Activated CD4-positive, alpha-beta memory T cell treated with anti-CD3 and anti-CD28 coated beads for 36 hours (primary cell): ENCODE measurements around the gene WWC1. TPM values are rescaled to one million over a fixed set of nuclear protein-coding genes. Genes with fewer than 3 reads are reported as not detected.

ENCODE experiments used
- CTCF ChIA-PET: fragments of 350-600 bp; sonication (Branson Sonifier 250); formaldehyde crosslinking; loops from one replicate; lab custom pipeline; 2021; ENCODE audit warnings: antibody characterized with exemption, inconsistent platforms; lab: Charles Lee
- POLR2A ChIA-PET: fragments of 350-600 bp; sonication (Branson Sonifier 250); formaldehyde crosslinking; loops from one replicate; lab custom pipeline; 2021; ENCODE audit warnings: antibody characterized with exemption; lab: Charles Lee
- DNase-seq: peaks from one replicate; pipeline ENCODE4 v3.0.0-alpha.2; 2020
- H3K27ac Mint-ChIP-seq: one replicate; pipeline ENCODE4 v1.8.0; 2021; ENCODE audit warnings: mixed read lengths
- H3K27me3 Mint-ChIP-seq: one replicate; pipeline ENCODE4 v1.8.0; 2021; ENCODE audit warnings: mixed read lengths
- H3K36me3 Mint-ChIP-seq: one replicate; pipeline ENCODE4 v1.8.0; 2021; ENCODE audit warnings: mixed read lengths
- H3K4me1 Mint-ChIP-seq: one replicate; pipeline ENCODE4 v1.8.0; 2021; ENCODE audit warnings: low read depth, mixed read lengths
- H3K4me3 Mint-ChIP-seq: one replicate; pipeline ENCODE4 v1.8.0; 2021; ENCODE audit warnings: mild to moderate bottlenecking, mixed read lengths
- H3K9me3 Mint-ChIP-seq: one replicate; pipeline ENCODE4 v1.8.0; 2021; ENCODE audit warnings: mixed read lengths
- intact Hi-C: fragments of 100-400 bp; cut with micrococcal nuclease; formaldehyde crosslinking; loops from one replicate; pipeline ENCODE4 v1.15.1; 2023
- total RNA-seq, 2 experiments: library from RNA; stranded (reverse); gene quantifications; one replicate each; pipeline ENCODE4 v1.2.3, GENCODE V29; 2021

The WWC1 gene
- total RNA-seq, 2 experiments from 2014 or later, result 0.82 to 1.3 TPM

DNA sequence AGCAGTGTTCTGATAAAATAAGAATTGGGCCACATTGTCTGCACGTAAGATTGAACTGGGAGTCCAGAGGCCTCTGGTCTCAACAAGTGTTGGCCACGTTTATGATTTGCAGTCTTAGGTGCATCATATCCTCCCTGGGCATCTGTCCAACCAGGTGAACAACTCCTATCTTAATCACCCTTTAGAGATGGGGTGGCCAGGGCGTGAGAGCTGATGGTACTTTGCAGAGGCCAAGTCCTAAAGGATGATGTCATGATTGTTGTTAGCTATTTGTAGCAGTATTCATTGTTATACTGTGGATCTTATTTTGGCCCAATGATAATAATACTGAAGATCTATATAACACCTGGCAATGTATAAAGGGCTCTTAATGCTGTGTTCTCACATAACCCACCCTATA, 121.6 kb downstream of the WWC1 start:
- Mint-ChIP-seq H3K36me3 (peaks cover 4% of the 10 kb centered on the region), H3K27me3 (peaks cover 6% of the 10 kb centered on the region), H3K27ac (no peak overlapping the region), H3K4me1 (peaks cover 23% of the 10 kb centered on the region), H3K9me3 (no peaks in the 10 kb centered on the region), H3K4me3 (no peak overlapping the region)
- DNase-seq, result no peak
- ChIA-PET POLR2A (no interaction called here), CTCF (no interaction called here)
- intact Hi-C loops, result no loop called here

DNA sequence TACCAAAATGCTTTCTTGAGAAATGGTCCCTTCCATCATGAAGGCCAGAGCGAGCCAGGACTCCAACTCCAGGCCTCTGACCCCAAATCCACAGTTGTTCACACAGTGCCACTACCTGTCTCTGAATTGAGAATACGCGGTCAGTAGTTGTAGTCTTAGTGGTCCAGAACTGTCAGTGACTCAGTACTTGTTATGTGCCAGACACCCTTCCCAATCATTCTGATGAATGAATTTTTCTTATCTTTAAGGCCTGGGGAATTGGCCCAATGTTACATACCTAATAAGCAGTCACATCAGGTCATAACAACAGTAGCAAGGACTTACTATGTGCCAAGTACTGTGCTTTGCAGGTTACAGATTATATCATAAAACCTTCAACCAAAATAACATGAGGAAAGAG, 122.2 kb downstream of the WWC1 start:
- intact Hi-C loops, result no loop called here
- Mint-ChIP-seq H3K36me3 (peaks cover 4% of the 10 kb centered on the region), H3K27me3 (peaks cover 6% of the 10 kb centered on the region)

DNA sequence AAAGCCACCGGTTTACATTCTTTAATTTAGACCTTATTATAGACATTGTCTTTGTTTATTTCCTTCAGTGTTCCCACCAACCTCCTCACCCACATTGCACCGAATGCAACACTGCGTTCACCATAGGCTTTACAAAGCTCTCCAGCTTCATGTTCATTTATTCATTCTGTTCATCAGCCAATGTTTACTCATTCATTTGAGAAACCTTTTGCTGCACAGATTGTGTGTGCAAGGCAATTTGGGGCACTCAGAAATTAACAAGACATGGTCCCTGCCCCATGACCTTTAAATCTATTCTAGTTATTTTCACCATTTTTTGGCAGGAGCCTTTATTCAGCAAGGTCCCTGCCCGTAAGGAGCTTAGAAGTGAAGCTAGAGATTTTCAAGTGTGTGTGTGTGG, 124.0 kb downstream of the WWC1 start:
- intact Hi-C loops, result no loop called here
- Mint-ChIP-seq H3K36me3 (peaks cover 4% of the 10 kb centered on the region), H3K27me3 (peaks cover 6% of the 10 kb centered on the region), H3K27ac (no peak overlapping the region), H3K4me3 (no peak overlapping the region), H3K4me1 (peaks cover 3% of the 10 kb centered on the region), H3K9me3 (no peaks in the 10 kb centered on the region)
- ChIA-PET POLR2A (no interaction called here), CTCF (no interaction called here)
- DNase-seq, result no peak

More for the DNA sequence above, 122.2 kb downstream of the WWC1 start:
- Mint-ChIP-seq H3K4me3 (no peak overlapping the region), H3K27ac (no peak overlapping the region), H3K9me3 (no peaks in the 10 kb centered on the region), H3K4me1 (peaks cover 20% of the 10 kb centered on the region)
- CTCF ChIA-PET, result no interaction called here
- no peak for DNase-seq
- POLR2A ChIA-PET, result no interaction called here

GRCh38 chr5:168415971-168416370, 124.5 kb downstream of the WWC1 start:
- Mint-ChIP-seq H3K4me1 (no peaks in the 10 kb centered on the region), H3K27ac (no peak overlapping the region), H3K36me3 (peaks cover 4% of the 10 kb centered on the region), H3K4me3 (no peak overlapping the region), H3K9me3 (no peaks in the 10 kb centered on the region), H3K27me3 (peaks cover 6% of the 10 kb centered on the region)
- DNase-seq, result no peak
- ChIA-PET CTCF (no interaction called here), POLR2A (no interaction called here)
- intact Hi-C loops, result no loop called here

DNA sequence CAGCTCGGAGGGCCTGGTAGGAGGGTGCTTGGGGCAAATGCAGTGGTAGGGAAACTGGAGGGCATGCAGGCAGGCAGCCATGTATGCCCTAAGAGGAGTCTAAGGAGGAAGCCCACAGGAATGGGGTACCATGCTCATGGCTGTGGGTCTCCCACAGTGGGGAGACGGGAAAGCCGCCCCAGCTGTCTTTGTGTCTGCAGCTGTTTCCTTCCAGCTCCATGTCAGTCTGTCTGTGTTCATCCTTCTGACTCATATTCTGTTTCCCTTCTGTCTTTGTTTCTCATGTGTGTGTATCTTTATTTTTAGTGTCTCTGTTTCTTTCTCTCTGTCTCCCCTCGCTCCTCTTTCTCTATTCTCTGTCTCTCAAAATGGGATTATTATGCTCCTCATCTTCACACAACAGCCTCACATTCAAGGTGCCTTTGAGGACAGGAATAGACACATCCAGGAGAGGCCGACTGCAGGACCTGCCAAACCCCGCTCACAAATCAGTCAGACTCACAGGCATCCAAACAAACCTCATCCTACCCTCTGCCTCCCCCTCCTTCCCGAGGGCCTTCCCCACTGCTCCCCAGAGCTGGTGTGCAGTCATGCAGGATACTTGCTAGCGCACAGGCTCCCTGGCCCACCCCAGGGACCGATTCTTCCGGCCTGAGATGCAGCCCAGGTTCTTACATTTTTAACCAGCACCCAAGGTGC, 126.4 kb downstream of the WWC1 start:
- H3K36me3 Mint-ChIP-seq, result peaks cover 2% of the 10 kb centered on the region
- intact Hi-C loops, result no loop called here
- no peak overlapping the region for H3K4me3 Mint-ChIP-seq
- no peak overlapping the region for H3K27ac Mint-ChIP-seq
- H3K9me3 Mint-ChIP-seq, result no peaks in the 10 kb centered on the region
- ChIA-PET POLR2A (no interaction called here), CTCF (no interaction called here)
- H3K27me3 Mint-ChIP-seq, result no peaks in the 10 kb centered on the region
- DNase-seq, result no peak
- H3K4me1 Mint-ChIP-seq, result no peaks in the 10 kb centered on the region

DNA sequence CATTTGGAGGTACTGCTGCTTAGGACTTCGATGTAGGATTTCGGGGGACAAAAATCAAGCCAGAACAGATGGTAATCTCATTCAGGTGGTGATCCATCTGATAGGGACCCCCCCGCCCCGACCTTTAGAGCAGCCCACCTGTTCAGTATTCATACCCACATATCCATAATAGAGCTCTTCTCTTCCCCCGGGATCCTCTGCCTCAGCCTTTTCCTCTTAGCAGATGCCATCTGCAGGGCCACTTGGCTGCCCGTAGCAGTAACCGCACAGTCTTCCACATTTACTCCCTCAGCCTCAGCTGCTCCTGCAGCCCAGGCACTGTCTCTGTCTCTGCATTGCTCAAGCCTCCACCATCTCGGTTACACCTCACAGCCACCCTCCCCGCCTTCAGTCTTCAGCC, 129.0 kb downstream of the WWC1 start:
- no peak overlapping the region for H3K27ac Mint-ChIP-seq
- intact Hi-C loops, result no loop called here
- no peak for DNase-seq

GRCh38 chr5:168422431-168422830, 131.0 kb downstream of the WWC1 start:
- POLR2A ChIA-PET, result no interaction called here
- intact Hi-C loops, result loop anchor here (1.0 kb wide), 1 partner anchor 153 kb away; no protein-coding TSS in a partner anchor
- Mint-ChIP-seq H3K27ac (no peak overlapping the region), H3K4me1 (no peaks in the 10 kb centered on the region), H3K27me3 (no peaks in the 10 kb centered on the region), H3K36me3 (peaks cover 2% of the 10 kb centered on the region), H3K4me3 (no peak overlapping the region), H3K9me3 (no peaks in the 10 kb centered on the region)
- DNase-seq, result no peak
- CTCF ChIA-PET, result interaction anchor here (1.0 to 3.4 kb wide), 2 partner anchors 11 to 153 kb away, joined by 3 to 12 read pairs; no protein-coding TSS in a partner anchor

More for the DNA sequence above, 129.0 kb downstream of the WWC1 start:
- Mint-ChIP-seq H3K27me3 (no peaks in the 10 kb centered on the region), H3K4me3 (no peak overlapping the region), H3K9me3 (no peaks in the 10 kb centered on the region), H3K36me3 (peaks cover 2% of the 10 kb centered on the region), H3K4me1 (no peaks in the 10 kb centered on the region)
- CTCF ChIA-PET, result no interaction called here
- POLR2A ChIA-PET, result no interaction called here

DNA sequence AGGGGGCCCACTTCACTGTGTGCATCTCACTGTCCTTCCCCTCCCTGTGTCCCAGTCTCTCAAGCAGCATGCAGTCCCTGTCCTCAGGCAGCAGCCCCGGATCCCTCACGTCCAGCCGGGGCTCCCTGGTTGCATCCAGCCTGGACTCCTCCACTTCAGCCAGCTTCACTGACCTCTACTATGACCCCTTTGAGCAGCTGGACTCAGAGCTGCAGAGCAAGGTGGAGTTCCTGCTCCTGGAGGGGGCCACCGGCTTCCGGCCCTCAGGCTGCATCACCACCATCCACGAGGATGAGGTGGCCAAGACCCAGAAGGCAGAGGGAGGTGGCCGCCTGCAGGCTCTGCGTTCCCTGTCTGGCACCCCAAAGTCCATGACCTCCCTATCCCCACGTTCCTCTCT, 132.0 kb downstream of the WWC1 start:
- H3K4me1 Mint-ChIP-seq, result no peaks in the 10 kb centered on the region
- no peak for DNase-seq
- H3K36me3 Mint-ChIP-seq, result no peaks in the 10 kb centered on the region
- ChIA-PET CTCF (interaction anchor here (3.4 kb wide), 1 partner anchor 154 kb away, joined by 12 read pairs; no protein-coding TSS in a partner anchor), POLR2A (no interaction called here)
- H3K4me3 Mint-ChIP-seq, result no peak overlapping the region
- intact Hi-C loops, result no loop called here
- H3K27me3 Mint-ChIP-seq, result no peaks in the 10 kb centered on the region
- no peaks in the 10 kb centered on the region for H3K9me3 Mint-ChIP-seq
- H3K27ac Mint-ChIP-seq, result no peak overlapping the region

DNA sequence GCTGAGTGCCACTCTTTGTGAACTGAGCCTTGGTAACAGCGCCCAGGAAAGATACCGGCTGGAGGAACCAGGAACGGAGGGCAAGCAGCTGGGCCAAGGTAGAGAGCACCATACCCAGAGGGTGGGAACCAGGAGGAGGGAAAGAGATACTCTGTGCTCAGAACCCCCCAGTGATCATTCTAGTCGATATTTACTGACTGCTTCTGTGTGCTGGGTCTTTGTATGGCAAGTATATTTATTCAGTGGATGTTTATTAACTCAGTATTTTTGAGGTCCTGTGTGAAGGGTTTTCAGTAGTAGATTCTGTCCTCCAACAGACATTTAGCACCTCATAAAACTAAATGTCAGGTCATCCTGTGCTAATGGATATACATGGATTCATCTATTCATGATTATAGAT, 132.5 kb downstream of the WWC1 start:
- no peaks in the 10 kb centered on the region for H3K9me3 Mint-ChIP-seq
- H3K27ac Mint-ChIP-seq, result no peak overlapping the region
- no peaks in the 10 kb centered on the region for H3K27me3 Mint-ChIP-seq
- intact Hi-C loops, result no loop called here
- peaks cover 1% of the 10 kb centered on the region for H3K36me3 Mint-ChIP-seq
- CTCF ChIA-PET, result interaction anchor here (3.4 kb wide), 1 partner anchor 154 kb away, joined by 12 read pairs; no protein-coding TSS in a partner anchor
- no peak for DNase-seq
- POLR2A ChIA-PET, result no interaction called here
- no peaks in the 10 kb centered on the region for H3K4me1 Mint-ChIP-seq
- no peak overlapping the region for H3K4me3 Mint-ChIP-seq

- CTCF ChIA-PET, result no interaction called here
Observed at GRCh38 chr5:168424594-168425323, 133.3 kb downstream of the WWC1 start.

DNA sequence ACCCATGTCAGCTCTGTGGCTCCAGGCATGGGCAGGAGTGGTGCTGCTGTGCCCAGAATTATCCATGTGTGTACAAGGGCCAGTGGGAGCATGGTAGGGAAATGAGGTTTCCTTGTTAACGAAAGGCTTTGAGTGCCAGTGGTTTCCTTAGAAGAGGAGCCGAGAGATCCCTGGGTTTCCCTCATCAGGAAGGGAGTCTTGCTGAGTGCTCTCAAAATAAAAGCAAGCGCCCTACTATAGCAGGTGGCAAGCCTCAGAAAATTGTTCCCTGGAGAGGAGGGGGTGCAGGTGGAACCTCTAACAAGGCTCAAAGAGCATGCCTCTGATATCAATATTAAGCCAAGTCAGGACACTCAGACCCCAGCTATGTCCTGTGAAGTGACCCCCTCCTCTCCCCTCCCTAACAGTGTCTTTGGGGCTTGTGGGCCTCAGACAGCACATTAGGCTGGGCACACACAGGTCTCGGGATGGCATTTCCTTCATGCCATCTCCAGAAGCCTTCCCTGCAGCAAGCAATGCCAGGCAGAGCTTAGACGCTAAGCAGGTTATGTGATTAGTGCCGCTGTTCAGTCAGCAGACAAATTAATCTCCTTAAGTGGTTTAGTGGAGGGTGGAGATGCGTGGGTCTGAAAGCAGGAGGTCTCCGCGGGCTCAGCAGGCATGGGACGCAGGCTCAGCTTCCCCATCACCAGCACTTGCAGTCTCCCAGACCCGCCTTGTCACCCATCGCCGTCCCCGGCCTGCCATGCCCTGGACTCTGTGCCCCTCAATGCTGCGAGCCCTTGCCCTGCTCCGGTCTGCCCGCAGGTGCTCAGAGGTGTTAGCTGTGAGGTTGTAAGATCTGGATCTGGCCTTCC, 134.8 kb downstream of the WWC1 start:
- no peak overlapping the region for H3K27ac Mint-ChIP-seq
- no peak overlapping the region for H3K4me3 Mint-ChIP-seq
- ChIA-PET POLR2A (no interaction called here), CTCF (interaction anchor here (0.7 kb wide), 1 partner anchor 1400 kb away, joined by 4 read pairs; no protein-coding TSS in a partner anchor)
- peaks cover 2% of the 10 kb centered on the region for H3K36me3 Mint-ChIP-seq
- DNase-seq, result no peak
- intact Hi-C loops, result no loop called here
- H3K9me3 Mint-ChIP-seq, result no peaks in the 10 kb centered on the region
- H3K27me3 Mint-ChIP-seq, result no peaks in the 10 kb centered on the region
- no peaks in the 10 kb centered on the region for H3K4me1 Mint-ChIP-seq

More at GRCh38 chr5:168424594-168425323, 133.3 kb downstream of the WWC1 start:
- Mint-ChIP-seq H3K4me1 (no peaks in the 10 kb centered on the region), H3K36me3 (peaks cover 2% of the 10 kb centered on the region), H3K27ac (no peak overlapping the region), H3K27me3 (no peaks in the 10 kb centered on the region), H3K4me3 (no peak overlapping the region), H3K9me3 (no peaks in the 10 kb centered on the region)
- DNase-seq, result no peak
- intact Hi-C loops, result no loop called here
- POLR2A ChIA-PET, result no interaction called here

DNA sequence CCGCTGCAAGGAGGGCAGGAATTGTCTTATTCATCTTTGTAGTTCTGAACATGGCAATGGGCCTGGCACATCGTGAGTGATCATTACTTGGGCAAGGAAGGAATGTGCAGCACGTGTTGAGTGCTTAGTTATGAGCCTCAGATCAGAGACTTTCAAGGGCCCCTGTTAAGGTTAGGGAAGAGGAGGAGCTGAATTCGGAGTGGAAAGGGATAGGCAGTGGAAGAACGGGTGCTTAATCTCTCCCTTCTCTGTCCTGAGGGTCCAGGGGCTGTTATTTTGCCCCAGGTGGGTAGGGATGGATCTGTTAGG, 135.4 kb downstream of the WWC1 start:
- Mint-ChIP-seq H3K9me3 (no peaks in the 10 kb centered on the region), H3K36me3 (peaks cover 2% of the 10 kb centered on the region), H3K27me3 (no peaks in the 10 kb centered on the region), H3K27ac (no peak overlapping the region), H3K4me3 (no peak overlapping the region), H3K4me1 (no peaks in the 10 kb centered on the region)
- no peak for DNase-seq
- ChIA-PET POLR2A (no interaction called here), CTCF (no interaction called here)
- intact Hi-C loops, result no loop called here
